H1 (cell line): Measurements from ENCODE around the gene FLVCR2. TPM values are rescaled to one million over a fixed set of nuclear protein-coding genes. Genes with fewer than 3 reads are reported as not detected.

Experiments
- CTCF ChIA-PET: fragments of 300-600 bp; sonication (Branson Sonifier 250); formaldehyde crosslinking; loops from one replicate; lab custom pipeline; 2021; ENCODE audit not compliant: partially characterized antibody; lab: Charles Lee
- POLR2A ChIA-PET: fragments of 300-600 bp; sonication (Branson Sonifier 250); formaldehyde crosslinking; loops from one replicate; lab custom pipeline; 2021; ENCODE audit warnings: inconsistent platforms; ENCODE audit not compliant: partially characterized antibody; lab: Charles Lee
- DNase-seq, 2 experiments: peaks; one replicate each; pipeline versions ENCODE4 v3.0.0 to v3.0.0-alpha.2; 2010 to 2022; ENCODE audit warnings: low spot score in 2 of 2, low read depth in 1 of 2, mixed read lengths in 1 of 2
- FAIRE-seq: peaks from 2 replicates; lab custom pipeline; 2011; peaks lifted over from hg19 to GRCh38; lab: Jason Lieb, UNC
- H2AFZ ChIP-seq: 2 replicates; pipeline ENCODE4 v1.8.1; 2012; ENCODE audit warnings: low read length, inconsistent platforms
- H2AK5ac ChIP-seq: 2 replicates; pipeline ENCODE4 v1.6.1; 2013; ENCODE audit warnings: low read depth, low read length
- H2BK120ac ChIP-seq: replicated peaks from 2 replicates; pipeline ENCODE3; 2013; ENCODE audit warnings: low read depth, low read length, inconsistent platforms
- H2BK12ac ChIP-seq: 2 replicates; pipeline ENCODE4 v1.6.1; 2013; ENCODE audit warnings: low read depth, low read length
- H2BK15ac ChIP-seq: 2 replicates; pipeline ENCODE4 v1.6.1; 2013; ENCODE audit warnings: low read length
- H2BK20ac ChIP-seq: 2 replicates; pipeline ENCODE4 v1.6.1; 2013; ENCODE audit warnings: low read length
- H2BK5ac ChIP-seq: 2 replicates; pipeline ENCODE4 v1.6.1; 2013; ENCODE audit warnings: low read depth, low read length
- H3K14ac ChIP-seq: 2 replicates; pipeline ENCODE4 v1.6.1; 2013; ENCODE audit warnings: inconsistent platforms; ENCODE audit not compliant: insufficient read length
- H3K18ac ChIP-seq: 2 replicates; pipeline ENCODE4 v1.6.1; 2013; ENCODE audit warnings: low read length; ENCODE audit errors: extremely low read depth
- H3K23ac ChIP-seq: 2 replicates; pipeline ENCODE4 v1.6.1; 2013; ENCODE audit warnings: inconsistent platforms; ENCODE audit not compliant: insufficient read length
- H3K23me2 ChIP-seq: 2 replicates; pipeline ENCODE4 v1.6.1; 2013; ENCODE audit warnings: low read depth, low read length
- H3K27ac ChIP-seq: 2 replicates; pipeline ENCODE4 v1.6.1; 2011; ENCODE audit warnings: low read depth, low read length, inconsistent platforms
- H3K27me3 ChIP-seq, 4 experiments: replicated peaks in 1 of 4; 1 replicate in 1 of 4; 2 replicates in 3 of 4; pipeline versions ENCODE4 v1.6.1 to v1.8.1; 2011 to 2013; ENCODE audit warnings: low read length in 3 of 4, mild to moderate bottlenecking in 3 of 4, inconsistent platforms in 2 of 4, mixed read lengths in 2 of 4, moderate library complexity in 1 of 4; ENCODE audit not compliant: control insufficient read depth in 3 of 4, insufficient read depth in 3 of 4; ENCODE audit errors: extremely low read depth in 1 of 4
- H3K36me3 ChIP-seq, 4 experiments: 2 replicates each; pipeline versions ENCODE4 v1.6.1 to v1.8.1; 2011 to 2013; ENCODE audit warnings: mild to moderate bottlenecking in 4 of 4, low read length in 3 of 4, moderate library complexity in 2 of 4, control low read depth in 1 of 4, inconsistent platforms in 1 of 4; ENCODE audit not compliant: insufficient read depth in 4 of 4, control insufficient read depth in 2 of 4
- H3K4ac ChIP-seq: replicated peaks from 2 replicates; pipeline ENCODE3; 2013; ENCODE audit warnings: low read length, low read depth, mixed read lengths, inconsistent platforms; ENCODE audit not compliant: insufficient read length
- H3K4me1 ChIP-seq, 4 experiments: replicated peaks in 1 of 4; 1 replicate in 1 of 4; 2 replicates in 3 of 4; pipeline versions ENCODE4 v1.6.1 to v1.8.1; 2011 to 2013; ENCODE audit warnings: low read length in 3 of 4, inconsistent platforms in 2 of 4, mixed read lengths in 1 of 4; ENCODE audit not compliant: insufficient read depth in 4 of 4, control insufficient read depth in 3 of 4
- H3K4me2 ChIP-seq, 2 experiments: 2 replicates each; pipeline versions ENCODE4 v1.6.1 to v1.8.1; 2011 to 2013; ENCODE audit warnings: low read depth in 2 of 2, low read length in 2 of 2, control low read depth in 1 of 2, inconsistent platforms in 1 of 2, mild to moderate bottlenecking in 1 of 2; ENCODE audit not compliant: insufficient read depth in 1 of 2
- H3K4me3 ChIP-seq, 4 experiments: fragments of 200-600, 300-600 bp in 1 of 4; sonication (generic), shearing (Covaris generic), sonication (Bioruptor Twin) in 1 of 4; 2 replicates each; pipeline versions ENCODE4 v1.5.1 to v1.8.1; 2011 to 2016; ENCODE audit warnings: low read length in 4 of 4, low read depth in 3 of 4, control low read depth in 2 of 4, inconsistent platforms in 2 of 4, mild to moderate bottlenecking in 2 of 4, mixed read lengths in 1 of 4, moderate library complexity in 1 of 4; ENCODE audit not compliant: insufficient read depth in 2 of 4; ENCODE audit errors: extremely low read depth in 1 of 4
- H3K56ac ChIP-seq: replicated peaks from 2 replicates; pipeline ENCODE3; 2013; ENCODE audit warnings: low read depth, mild to moderate bottlenecking, mixed read lengths, low read length, inconsistent platforms; ENCODE audit not compliant: insufficient read length
- H3K79me1 ChIP-seq: 2 replicates; pipeline ENCODE4 v1.6.1; 2013; ENCODE audit warnings: low read depth, low read length, control low read depth
- H3K79me2 ChIP-seq, 2 experiments: 2 replicates each; pipeline versions ENCODE4 v1.6.1 to v1.8.1; 2012 to 2013; ENCODE audit warnings: low read length in 2 of 2, mild to moderate bottlenecking in 2 of 2, inconsistent platforms in 1 of 2; ENCODE audit not compliant: insufficient read depth in 2 of 2, control insufficient read depth in 1 of 2
- H3K9ac ChIP-seq, 4 experiments: replicated peaks in 1 of 4; 1 replicate in 1 of 4; 2 replicates in 3 of 4; pipeline versions ENCODE4 v1.6.1 to v1.8.1; 2011 to 2013; ENCODE audit warnings: low read depth in 3 of 4, low read length in 3 of 4, control low read depth in 2 of 4, mild to moderate bottlenecking in 2 of 4, moderate library complexity in 2 of 4, inconsistent platforms in 1 of 4; ENCODE audit errors: extremely low read depth in 1 of 4
- H3K9me3 ChIP-seq, 2 experiments: 2 replicates each; pipeline versions ENCODE4 v1.6.1 to v1.8.1; 2012 to 2013; ENCODE audit warnings: mild to moderate bottlenecking in 2 of 2, moderate library complexity in 2 of 2, control low read depth in 1 of 2, inconsistent platforms in 1 of 2, low read depth in 1 of 2, low read length in 1 of 2, mixed read lengths in 1 of 2; ENCODE audit not compliant: insufficient read depth in 2 of 2
- H4K20me1 ChIP-seq, 2 experiments: replicated peaks in 1 of 2; 2 replicates each; pipeline versions ENCODE3 to v1.8.1; 2011 to 2013; ENCODE audit warnings: inconsistent platforms in 2 of 2, low read length in 2 of 2, mild to moderate bottlenecking in 1 of 2; ENCODE audit not compliant: insufficient read depth in 2 of 2, control insufficient read depth in 1 of 2
- H4K5ac ChIP-seq: 2 replicates; pipeline ENCODE4 v1.6.1; 2013; ENCODE audit warnings: low read length, low read depth, mixed read lengths, inconsistent platforms; ENCODE audit not compliant: insufficient read length
- H4K8ac ChIP-seq: 2 replicates; pipeline ENCODE4 v1.8.0; 2013; ENCODE audit warnings: mild to moderate bottlenecking, moderate library complexity, low read length, inconsistent platforms; ENCODE audit not compliant: insufficient read depth; ENCODE audit errors: extremely low read depth
- H4K91ac ChIP-seq: replicated peaks from 2 replicates; pipeline ENCODE3; 2013; ENCODE audit warnings: low read length, mixed read lengths, inconsistent platforms; ENCODE audit not compliant: insufficient read length
- CHD2 ChIP-seq: IDR thresholded peaks from 2 replicates; pipeline ENCODE4 v1.6.1; 2012; ENCODE audit warnings: low read length, improper control_type of control experiment
- GTF2F1 ChIP-seq: IDR thresholded peaks from 2 replicates; pipeline ENCODE4 v1.6.1; 2012; ENCODE audit warnings: low read depth, low read length, improper control_type of control experiment, borderline replicate concordance
- HDAC6 ChIP-seq: IDR thresholded peaks from one replicate; pipeline ENCODE4 v1.7.1; 2012; ENCODE audit warnings: low read depth, mild to moderate bottlenecking, inconsistent platforms, low read length, moderate library complexity
- JUN ChIP-seq: IDR thresholded peaks from 2 replicates; pipeline ENCODE4 v1.6.1; 2011; ENCODE audit warnings: low read depth, mild to moderate bottlenecking, improper control_type of control experiment, low read length
- KDM4A ChIP-seq: IDR thresholded peaks from one replicate; pipeline ENCODE4 v1.7.1; 2012; ENCODE audit warnings: low read depth, mild to moderate bottlenecking, moderate library complexity, low read length, inconsistent platforms; ENCODE audit not compliant: severe bottlenecking
- POLR2AphosphoS5 ChIP-seq: IDR thresholded peaks from 2 replicates; pipeline ENCODE4 v1.6.1; 2011; ENCODE audit warnings: low read depth, low read length
- POU5F1 ChIP-seq: IDR thresholded peaks from 2 replicates; pipeline ENCODE4 v1.6.1; 2011; ENCODE audit warnings: low read depth, mild to moderate bottlenecking, low read length, moderate library complexity
- RFX5 ChIP-seq: IDR thresholded peaks from 2 replicates; pipeline ENCODE4 v1.6.1; 2011; ENCODE audit warnings: low read depth, low read length, improper control_type of control experiment, borderline replicate concordance
- RNF2 ChIP-seq: fragments of 200-900, 300-1000 bp; sonication (generic); IDR thresholded peaks from 2 replicates; pipeline ENCODE4 v1.7.1; 2016; ENCODE audit warnings: borderline replicate concordance, low read depth, mild to moderate bottlenecking, antibody characterized with exemption, low read length; ENCODE audit not compliant: poor library complexity, severe bottlenecking; ENCODE audit errors: missing control alignments
- SP1 ChIP-seq: IDR thresholded peaks from 2 replicates; pipeline ENCODE4 v1.6.1; 2011; ENCODE audit warnings: low read depth, low read length
- SUZ12 ChIP-seq: fragments of 200-600 bp; sonication (generic); IDR thresholded peaks from 2 replicates; pipeline ENCODE4 v1.6.1; 2012; ENCODE audit warnings: mild to moderate bottlenecking, inconsistent platforms, low read length, moderate library complexity, mixed read lengths
- WGBS, 2 experiments: shearing (Covaris generic) in 1 of 2; methylation state at CpG; one replicate each; pipeline versions ENCODE4 v1.1.6 to v1.1.7; 2013 to 2015; ENCODE audit warnings: low lambda C conversion rate in 2 of 2, mixed read lengths in 2 of 2, inconsistent platforms in 1 of 2, low coverage in 1 of 2, missing lambda C conversion rate in 1 of 2; ENCODE audit not compliant: insufficient replicate concordance in 2 of 2, insufficient coverage in 1 of 2, insufficient read length in 1 of 2; ENCODE audit errors: extremely low coverage in 1 of 2, missing lambda C conversion rate in 1 of 2; 5-methylcytosine and 5-hydroxymethylcytosine counted together
- polyA plus RNA-seq, 7 experiments: library from polyadenylated mRNA; depleted of rRNA in 3 of 7; stranded (reverse) in 5 of 7; unstranded in 2 of 7; fragments of >200 nt in 5 of 7; fragments of 200-250 nt in 2 of 7; gene quantifications; 1 replicate in 5 of 7; 2 replicates in 1 of 7; 4 replicates in 1 of 7; pipeline versions ENCODE4 v1.2.1 to v1.2.3, GENCODE V29; 2011 to 2013; ENCODE audit warnings: missing spikeins in 2 of 7, mixed read lengths in 2 of 7
- total RNA-seq: library from RNA; stranded (reverse); fragmentation: NEBNext Ultra II Directional; extraction: Animal tissue kit (Norgen Biotek cat#: 25700); gene quantifications from 2 replicates; pipeline ENCODE4 v1.2.1, GENCODE V29; 2021

Gene FLVCR2
- total and polyA plus RNA-seq, 2 of the 8 experiments (the other 6 are each of a cell fraction or from before 2014, with no cell fraction given) = 7.1 to 8.2 TPM

- Histone ChIP-seq H3K4me3 (no peak overlapping the region), H3K23ac (no peak overlapping the region), H4K8ac (no peak overlapping the region), H2AK5ac (no peak overlapping the region), H3K27ac (no peak overlapping the region), H3K36me3 (no peaks in the 10 kb centered on the region), H3K9me3 (peaks cover 0 to 3% of the 10 kb centered on the region in 2 experiments; a peak in 1 of 4 replicates), H3K14ac (no peak overlapping the region), H3K79me2 (no peaks in the 10 kb centered on the region), H3K18ac (no peak overlapping the region), H2BK20ac (no peak overlapping the region), H3K79me1 (no peaks in the 10 kb centered on the region; the same call in 1 of the 2 replicates), H2AFZ (no peak overlapping the region), H3K4me2 (no peak overlapping the region), H3K4me1 (peaks cover 0 to 4% (median 2%) of the 10 kb centered on the region in 4 experiments; a peak in 3 of 7 replicates), H2BK15ac (no peak overlapping the region), H2BK5ac (no peak overlapping the region), H3K9ac (no peak overlapping the region), H2BK120ac (no peak overlapping the region), H3K23me2 (no peaks in the 10 kb centered on the region), H4K91ac (no peak overlapping the region), H4K20me1 (no peaks in the 10 kb centered on the region), H3K27me3 (no peaks in the 10 kb centered on the region), H3K56ac (no peak overlapping the region), H4K5ac (no peak overlapping the region), H3K4ac (no peak overlapping the region), H2BK12ac (no peak overlapping the region)
- no peak for DNase-seq
- no peak for FAIRE-seq
- TF ChIP-seq SP1 (no peak), GTF2F1 (no peak), POU5F1 (no peak), RNF2 (no peak), HDAC6 (no peak), SUZ12 (no peak), KDM4A (no peak), POLR2AphosphoS5 (no peak), CHD2 (no peak), JUN (no peak), RFX5 (no peak)
- ChIA-PET POLR2A (no interaction called here), CTCF (interaction anchor here (0.8 to 10.5 kb wide), 17 partner anchors 9 to 419 kb away, joined by 3 to 135 read pairs (median 11); partner anchors contain the start of genes BATF, ERG28, FLVCR2 and TGFB3)
- 76% methylated on average over 7 of the region's 7 CpGs; no CpG with 5 or more reads in 1 of the 2 experiments for WGBS, 2 experiments
Measured at GRCh38 chr14:75562089-75562488, 16.3 kb upstream of the FLVCR2 start.
